Tibial artery (tissue), 4 donors: ENCODE data around the gene ACTA2.

Experiments
- DNase-seq, 2 donors: peaks; one replicate each; pipeline ENCODE4 v3.0.0-alpha.2; 2019
- H3K27ac ChIP-seq, 2 donors: fragments of 200-600 bp; sonication (generic) in 1 of 2; 1 replicate in 1 of 2; 2 replicates in 1 of 2; pipeline ENCODE4 v1.5.1; 2018 to 2019; ENCODE audit warnings: mild to moderate bottlenecking in 1 of 2
- H3K27me3 ChIP-seq, 2 donors: fragments of 200-600 bp; sonication (generic) in 1 of 2; one replicate each; pipeline versions ENCODE4 v1.5.1 to v1.6.0; 2016 to 2019
- H3K36me3 ChIP-seq, 3 donors: fragments of 200-600 bp; sonication (generic) in 2 of 3; one replicate each; pipeline ENCODE4 v1.5.1; 2016 to 2019; ENCODE audit warnings: mild to moderate bottlenecking in 2 of 3
- H3K4me1 ChIP-seq, 4 donors: fragments of 200-600 bp; sonication (generic) in 2 of 4; 1 replicate in 3 of 4; 2 replicates in 1 of 4; pipeline ENCODE4 v1.5.1; 2016 to 2019
- H3K4me3 ChIP-seq, 2 donors: fragments of 200-600 bp; sonication (generic) in 1 of 2; 1 replicate in 1 of 2; 2 replicates in 1 of 2; pipeline ENCODE4 v1.5.1; 2018 to 2019; ENCODE audit warnings: mild to moderate bottlenecking in 2 of 2
- H3K9me3 ChIP-seq, 3 donors: fragments of 200-600 bp; sonication (generic) in 1 of 3; one replicate each; pipeline ENCODE4 v1.5.1; 2016 to 2019
- intact Hi-C: fragments of 100-400 bp; cut with DNase I; formaldehyde crosslinking; loops from one replicate; pipeline ENCODE4 v1.15.0; 2023; ENCODE audit warnings: low total_unique reads
- TF ChIP-seq, protein P1 (sequence below), 2 experiments: fragments of 200-600 bp in 1 of 2; fragments of 450-650 bp in 1 of 2; IDR thresholded peaks; one replicate each; pipeline ENCODE4 v1.5.1; 2017 to 2019; ENCODE audit warnings: antibody characterized with exemption in 2 of 2, mild to moderate bottlenecking in 1 of 2, moderate library complexity in 1 of 2

The ACTA2 gene

DNA sequence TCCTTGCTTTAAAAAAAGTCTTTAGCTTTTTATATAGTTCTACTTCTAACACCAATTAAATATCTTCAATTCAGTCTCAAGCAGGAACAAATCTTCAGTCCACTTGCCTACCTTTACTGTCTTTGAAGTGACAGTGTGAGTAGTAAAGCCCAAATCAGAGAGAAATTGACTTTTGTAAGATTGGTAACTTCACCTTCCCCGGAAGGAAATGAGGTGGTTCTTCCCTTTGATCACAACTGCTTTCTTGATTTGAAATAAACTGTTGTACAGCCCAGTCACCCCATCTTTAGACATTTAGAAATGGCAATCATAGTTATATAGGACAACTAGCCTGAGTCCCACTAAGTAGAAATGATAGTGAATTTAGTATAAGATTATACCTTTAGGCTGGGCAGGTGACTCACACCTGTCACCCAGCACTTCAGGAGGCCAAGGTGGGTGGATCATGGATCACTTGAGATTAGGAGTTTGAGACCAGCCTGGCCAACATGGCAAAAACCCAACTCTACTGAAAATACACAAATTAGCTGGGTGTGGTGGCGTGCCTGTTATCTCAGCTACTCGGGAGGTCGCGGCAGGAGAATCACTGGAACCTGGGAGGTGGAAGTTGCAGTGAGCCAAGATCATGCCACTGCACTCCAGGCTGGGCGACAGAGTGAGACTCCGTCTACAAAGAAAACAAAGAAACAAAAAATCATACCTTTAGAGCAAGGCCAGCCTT, 42.7 kb upstream of the ACTA2 start:
- H3K4me3 ChIP-seq, result no peak overlapping the region
- H3K9me3 ChIP-seq, result no peaks in the 10 kb centered on the region
- intact Hi-C loops, result no loop called here
- no peaks in the 10 kb centered on the region for H3K27me3 ChIP-seq
- no peaks in the 10 kb centered on the region for H3K36me3 ChIP-seq
- TF ChIP-seq, protein P1, sequence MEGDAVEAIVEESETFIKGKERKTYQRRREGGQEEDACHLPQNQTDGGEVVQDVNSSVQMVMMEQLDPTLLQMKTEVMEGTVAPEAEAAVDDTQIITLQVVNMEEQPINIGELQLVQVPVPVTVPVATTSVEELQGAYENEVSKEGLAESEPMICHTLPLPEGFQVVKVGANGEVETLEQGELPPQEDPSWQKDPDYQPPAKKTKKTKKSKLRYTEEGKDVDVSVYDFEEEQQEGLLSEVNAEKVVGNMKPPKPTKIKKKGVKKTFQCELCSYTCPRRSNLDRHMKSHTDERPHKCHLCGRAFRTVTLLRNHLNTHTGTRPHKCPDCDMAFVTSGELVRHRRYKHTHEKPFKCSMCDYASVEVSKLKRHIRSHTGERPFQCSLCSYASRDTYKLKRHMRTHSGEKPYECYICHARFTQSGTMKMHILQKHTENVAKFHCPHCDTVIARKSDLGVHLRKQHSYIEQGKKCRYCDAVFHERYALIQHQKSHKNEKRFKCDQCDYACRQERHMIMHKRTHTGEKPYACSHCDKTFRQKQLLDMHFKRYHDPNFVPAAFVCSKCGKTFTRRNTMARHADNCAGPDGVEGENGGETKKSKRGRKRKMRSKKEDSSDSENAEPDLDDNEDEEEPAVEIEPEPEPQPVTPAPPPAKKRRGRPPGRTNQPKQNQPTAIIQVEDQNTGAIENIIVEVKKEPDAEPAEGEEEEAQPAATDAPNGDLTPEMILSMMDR (IDR thresholded peaks at IDR 0.05), result no peak
- H3K27ac ChIP-seq, result peak overlapping the region; percentile 8 to 92
- DNase-seq, result no peak
- peaks cover 0 to 79% (median 7%) of the 10 kb centered on the region in 4 donors for H3K4me1 ChIP-seq

- TF ChIP-seq, protein P1 (IDR thresholded peaks at IDR 0.05), result no peak
- H3K4me3 ChIP-seq, result peak overlapping the region in 1 of 2 donors; percentile 93
- no peaks in the 10 kb centered on the region for H3K27me3 ChIP-seq
- no peaks in the 10 kb centered on the region for H3K36me3 ChIP-seq
- H3K27ac ChIP-seq, result peak overlapping the region; percentile 92 to 93
- H3K4me1 ChIP-seq, result peaks cover 0 to 79% (median 14%) of the 10 kb centered on the region in 4 donors
- no peaks in the 10 kb centered on the region for H3K9me3 ChIP-seq
- no peak for DNase-seq
- intact Hi-C loops, result no loop called here
These were observed 41.4 kb upstream of the ACTA2 start for GRCh38 chr10:88994019-88994418.

- Histone ChIP-seq H3K4me1 (peaks cover 0 to 76% (median 14%) of the 10 kb centered on the region in 4 donors), H3K27ac (peak overlapping the region; percentile 92 to 93), H3K27me3 (no peaks in the 10 kb centered on the region), H3K36me3 (no peaks in the 10 kb centered on the region), H3K9me3 (no peaks in the 10 kb centered on the region), H3K4me3 (peak overlapping the region; percentile 77 to 93)
- TF ChIP-seq, protein P1 (IDR thresholded peaks at IDR 0.05), result no peak
- DNase-seq, result no peak
- intact Hi-C loops, result no loop called here
These were observed 40.5 kb upstream of the ACTA2 start for GRCh38 chr10:88992921-88993524.

DNA sequence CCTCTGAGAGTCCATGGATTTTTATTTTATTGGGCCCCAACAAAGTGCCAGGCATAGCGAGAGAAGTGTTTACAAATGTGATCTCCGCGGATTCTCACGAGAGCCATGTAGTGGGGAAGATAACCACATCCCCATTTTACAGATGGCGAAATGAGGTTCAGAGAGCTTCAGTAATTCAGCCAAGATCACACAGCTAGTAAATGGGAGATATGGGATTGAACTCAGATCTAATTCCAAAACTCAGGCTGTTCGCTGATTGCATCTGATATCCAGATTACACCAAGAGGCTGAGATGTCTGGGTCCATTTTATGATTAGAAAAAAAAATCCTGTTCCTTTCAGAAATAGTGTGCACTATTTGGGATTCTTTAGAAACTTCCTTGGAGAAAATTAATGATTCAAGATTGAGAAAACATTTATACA, 39.3 kb upstream of the ACTA2 start:
- no peak for DNase-seq
- no peaks in the 10 kb centered on the region for H3K9me3 ChIP-seq
- H3K36me3 ChIP-seq, result no peaks in the 10 kb centered on the region
- intact Hi-C loops, result no loop called here
- H3K4me3 ChIP-seq, result peak overlapping the region; percentile 77 to 93
- H3K27me3 ChIP-seq, result no peaks in the 10 kb centered on the region
- peak overlapping the region; percentile 92 to 93 for H3K27ac ChIP-seq
- TF ChIP-seq, protein P1 (IDR thresholded peaks at IDR 0.05), result no peak
- H3K4me1 ChIP-seq, result peaks cover 0 to 79% (median 17%) of the 10 kb centered on the region in 4 donors

DNA sequence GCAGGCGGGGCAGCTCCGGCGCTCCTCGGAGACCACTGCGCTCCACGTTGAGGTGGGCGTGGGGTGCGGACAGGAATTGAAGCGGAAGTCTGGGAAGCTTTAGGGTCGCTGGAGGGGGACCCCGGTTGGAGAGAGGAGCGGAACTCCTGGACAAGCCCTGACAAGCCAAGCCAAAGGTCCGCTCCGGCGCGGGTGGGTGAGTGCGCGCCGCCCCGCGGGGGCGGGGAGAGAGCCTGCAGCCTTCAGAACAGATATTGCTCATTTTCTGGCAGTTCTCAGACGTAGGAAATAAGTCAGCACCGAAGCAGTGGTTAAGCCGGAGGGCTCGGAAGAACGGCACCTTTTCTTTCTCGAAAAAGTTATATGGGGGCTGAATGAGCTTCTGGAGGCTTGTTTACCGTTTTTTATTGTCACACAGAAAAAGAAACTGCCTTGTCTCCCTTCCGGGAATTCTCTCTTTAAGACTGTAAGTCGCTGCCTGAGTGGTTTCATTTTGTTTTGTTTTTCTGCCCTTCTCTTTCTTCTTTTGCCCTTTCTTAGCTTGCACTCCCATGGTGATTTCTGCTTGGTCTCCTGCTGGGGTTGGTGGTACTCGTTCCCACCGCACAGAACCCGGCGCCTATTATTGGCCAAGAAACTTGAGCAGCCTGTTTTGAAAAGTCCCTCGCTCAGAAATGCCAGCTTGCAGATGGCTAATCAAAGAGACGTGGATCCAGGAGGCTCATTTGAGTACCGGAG, 38.8 kb upstream of the ACTA2 start:
- peak; percentile 74 to 88 for DNase-seq
- Histone ChIP-seq H3K4me3 (peak overlapping the region; percentile 77 to 93), H3K36me3 (no peaks in the 10 kb centered on the region), H3K27me3 (no peaks in the 10 kb centered on the region), H3K4me1 (peaks cover 0 to 79% (median 20%) of the 10 kb centered on the region in 4 donors), H3K27ac (peak overlapping the region; percentile 92 to 93), H3K9me3 (no peaks in the 10 kb centered on the region)
- TF ChIP-seq, protein P1 (IDR thresholded peaks at IDR 0.05), result peak in 1 of 2 experiments; percentile 12
- intact Hi-C loops, result no loop called here
